ENCODE results near the gene TSEN34.
"Not testable (repeated sequence)": the region's sequence is repeated elsewhere in the genome, so short reads cannot be mapped to it uniquely, and the experiment has no call there.

Gene TSEN34

DNA sequence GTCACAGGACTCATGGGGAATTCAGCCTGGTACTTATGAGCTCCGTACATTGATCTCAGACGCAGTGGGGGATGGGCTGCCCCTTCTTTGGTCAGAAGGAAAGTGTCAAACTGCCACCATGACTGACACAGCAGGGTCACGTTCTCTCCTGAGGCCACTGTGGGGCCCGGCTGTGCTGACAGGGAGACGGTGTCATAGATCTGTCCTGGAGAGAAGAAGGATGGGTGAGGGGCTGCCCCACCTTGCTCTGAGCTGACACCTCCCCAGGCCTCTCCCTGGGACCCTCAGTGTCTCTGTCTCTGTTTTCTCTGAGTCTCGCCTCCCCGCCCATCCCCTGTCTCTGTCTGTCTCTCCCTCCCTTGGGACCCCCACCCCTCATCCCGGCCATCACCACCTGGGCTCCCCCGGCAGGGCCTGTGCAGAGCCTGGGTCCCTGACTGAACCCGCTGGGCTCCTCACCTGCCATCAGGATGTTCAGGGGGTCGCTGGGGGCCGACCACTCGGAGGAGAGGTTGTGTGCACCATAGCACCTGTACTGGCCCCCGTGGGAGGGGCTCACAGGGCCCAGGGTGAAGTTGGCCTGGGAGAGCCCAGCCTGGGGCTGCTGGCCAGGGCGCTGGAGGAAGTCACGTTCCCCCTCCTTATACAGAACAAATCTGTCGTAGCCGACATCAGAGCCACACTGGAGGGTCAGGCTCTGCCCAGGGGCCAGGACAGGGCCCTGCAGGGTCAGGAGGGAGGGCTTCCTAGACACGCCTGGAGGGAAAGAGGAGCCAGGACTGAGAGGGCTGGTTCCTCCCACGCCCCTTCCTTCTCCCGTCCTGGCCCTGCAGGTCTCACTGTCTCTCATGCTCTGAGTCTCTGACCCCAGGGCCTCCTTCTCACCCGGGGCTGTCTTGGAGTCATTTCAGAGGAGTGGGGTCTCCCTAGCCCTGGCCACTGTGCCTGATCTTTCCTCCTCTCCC lies 49.5 kb downstream of the TSEN34 start:
- not testable (repeated sequence) for H3K27me3 ChIP-seq (ENCODE audit: control insufficient read depth, insufficient read depth, low read length); H3K4me1 ChIP-seq (ENCODE audit: control insufficient read depth, insufficient read depth, low read length); H3K36me3 ChIP-seq (ENCODE audit: control insufficient read depth, insufficient read depth, low read length); H3K9me3 ChIP-seq (ENCODE audit: control insufficient read depth, low read length); H3K4me3 ChIP-seq (ENCODE audit: low read length); H3K9ac ChIP-seq (ENCODE audit: low read length)

GRCh38 chr19:54242234-54242633 lies 51.1 kb downstream of the TSEN34 start:
- not testable (repeated sequence) for H3K9ac ChIP-seq (ENCODE audit: low read length); H3K27me3 ChIP-seq (ENCODE audit: control insufficient read depth, insufficient read depth, low read length); H3K4me1 ChIP-seq (ENCODE audit: control insufficient read depth, insufficient read depth, low read length); H3K4me3 ChIP-seq (ENCODE audit: low read length); H3K9me3 ChIP-seq (ENCODE audit: control insufficient read depth, low read length); H3K36me3 ChIP-seq (ENCODE audit: control insufficient read depth, insufficient read depth, low read length)

DNA sequence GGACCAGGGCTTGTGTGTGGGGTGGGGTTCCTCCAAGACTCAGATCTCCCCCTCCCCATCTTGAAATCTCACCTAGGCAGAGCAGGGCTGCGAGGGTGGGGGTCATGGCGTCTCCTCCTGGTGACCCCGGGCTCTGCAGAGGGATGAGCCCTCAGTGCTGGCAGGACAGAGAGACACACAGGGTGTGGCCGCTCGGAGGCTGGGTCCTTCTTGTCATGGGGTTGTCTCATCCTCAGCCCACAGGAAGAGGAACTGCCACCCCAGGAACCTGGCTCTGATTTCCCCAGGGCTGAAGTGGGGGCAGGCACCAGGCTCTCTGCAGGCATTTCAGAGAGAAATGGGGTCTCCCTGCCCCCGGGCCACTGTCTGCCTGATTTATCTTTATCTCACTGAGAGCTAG lies 51.5 kb downstream of the TSEN34 start, which contains the start of gene LILRA6:
LILRA6 (minus strand) TSS at position 145 of the 400 bp plus-strand sequence.
- H3K9me3 ChIP-seq (ENCODE audit: control insufficient read depth, low read length); H3K4me1 ChIP-seq (ENCODE audit: control insufficient read depth, insufficient read depth, low read length); H3K36me3 ChIP-seq (ENCODE audit: control insufficient read depth, insufficient read depth, low read length); H3K27me3 ChIP-seq (ENCODE audit: control insufficient read depth, insufficient read depth, low read length); H3K9ac ChIP-seq (ENCODE audit: low read length); H3K4me3 ChIP-seq (ENCODE audit: low read length): not testable (repeated sequence)

- not testable (repeated sequence) for H3K9ac ChIP-seq (ENCODE audit: low read length); H3K4me1 ChIP-seq (ENCODE audit: control insufficient read depth, insufficient read depth, low read length); H3K36me3 ChIP-seq (ENCODE audit: control insufficient read depth, insufficient read depth, low read length); H3K27me3 ChIP-seq (ENCODE audit: control insufficient read depth, insufficient read depth, low read length); H3K9me3 ChIP-seq (ENCODE audit: control insufficient read depth, low read length); H3K4me3 ChIP-seq (ENCODE audit: low read length)
Measured at GRCh38 chr19:54243809-54244208, 52.7 kb downstream of the TSEN34 start.
